Tibial nerve (tissue), 4 donors: ENCODE results near the gene SWAP70.
A peak's percentile ranks its signal among the peaks of the same experiment; 100 is the strongest.

Source experiments
- CTCF ChIP-seq, 5 experiments: fragments of 200-600 bp in 3 of 5; fragments of 450-650 bp in 2 of 5; sonication (generic) in 3 of 5; IDR thresholded peaks; one replicate each; pipeline ENCODE4 v1.5.1; 2016 to 2019; ENCODE audit warnings: antibody characterized with exemption in 5 of 5, mild to moderate bottlenecking in 3 of 5, moderate library complexity in 2 of 5
- EP300 ChIP-seq, 2 donors: sonication (generic); formaldehyde crosslinking; IDR thresholded peaks; one replicate each; pipeline ENCODE4 v1.6.1; 2017; ENCODE audit warnings: antibody characterized with exemption in 2 of 2, mild to moderate bottlenecking in 1 of 2
- POLR2A ChIP-seq, 2 donors: fragments of 450-650 bp; IDR thresholded peaks; one replicate each; pipeline ENCODE4 v1.6.1; 2017; ENCODE audit warnings: antibody characterized with exemption in 2 of 2, mild to moderate bottlenecking in 2 of 2, moderate library complexity in 2 of 2

DNA sequence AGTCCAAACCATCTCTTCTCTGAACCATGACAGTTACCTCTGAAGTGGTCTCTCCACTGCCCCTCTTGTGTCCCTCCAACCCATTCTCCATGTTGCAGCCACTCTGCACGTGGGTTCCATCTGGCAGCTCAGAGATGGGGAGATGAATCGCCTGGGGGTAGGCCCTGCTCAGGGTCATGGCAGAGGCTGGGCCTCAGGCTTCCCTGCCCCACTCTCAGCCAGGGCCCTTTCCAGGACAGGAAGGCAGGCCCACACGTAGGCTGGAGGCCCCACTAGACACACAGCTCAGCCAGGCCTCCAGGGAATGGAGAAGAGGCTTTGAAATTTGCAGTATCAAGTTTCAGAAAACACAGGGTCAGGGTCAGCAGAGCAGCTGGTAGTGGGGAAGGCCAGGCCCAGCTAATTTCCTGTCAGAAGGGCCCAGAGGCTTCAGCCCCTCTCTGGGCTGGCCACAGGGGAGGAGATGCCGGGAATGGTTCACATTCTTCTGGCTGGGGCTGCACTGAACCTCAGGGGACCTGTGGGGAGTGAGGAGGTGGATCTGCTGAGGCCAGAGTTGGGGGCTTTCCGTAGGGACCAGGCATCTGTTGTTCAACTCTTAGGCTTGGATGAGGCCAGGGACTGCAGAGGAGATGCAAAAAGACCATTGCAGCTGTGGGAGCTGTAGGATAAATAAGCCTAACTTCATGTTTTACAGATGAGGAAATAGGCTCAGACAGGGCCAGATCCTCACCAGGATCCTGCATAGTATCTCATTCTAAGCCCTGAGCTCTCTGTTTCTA, 101.6 kb downstream of the SWAP70 start:
- TF ChIP-seq CTCF (IDR thresholded peaks at IDR 0.05) (no peak), EP300 (IDR thresholded peaks at IDR 0.05) (peak in 1 of 2 donors; percentile 70), POLR2A (IDR thresholded peaks at IDR 0.05) (no peak)
